Right atrium auricular region (tissue), 2 donors: ENCODE data around the gene GDPD5. TPM values are rescaled to one million over a fixed set of nuclear protein-coding genes. Genes with fewer than 3 reads are reported as not detected.

Experiments
- DNase-seq: peaks from one replicate; pipeline ENCODE4 v3.0.0-alpha.2; 2019; ENCODE audit warnings: low spot score
- H3K27ac ChIP-seq, 2 donors: fragments of 200-600 bp; sonication (generic); 1 replicate in 1 of 2; 2 replicates in 1 of 2; pipeline ENCODE4 v1.5.1; 2016 to 2019
- H3K27me3 ChIP-seq, 2 donors: fragments of 200-600 bp; sonication (generic); one replicate each; pipeline versions ENCODE4 v1.5.1 to v1.6.0; 2017 to 2019
- H3K36me3 ChIP-seq: fragments of 200-600 bp; sonication (generic); one replicate; pipeline ENCODE4 v1.5.1; 2016
- H3K4me1 ChIP-seq, 2 donors: fragments of 200-600 bp; sonication (generic); one replicate each; pipeline versions ENCODE4 v1.5.1 to v1.6.0; 2017 to 2019
- H3K4me3 ChIP-seq, 2 donors: fragments of 200-600 bp; sonication (generic); 1 replicate in 1 of 2; 2 replicates in 1 of 2; pipeline ENCODE4 v1.5.1; 2017 to 2019; ENCODE audit warnings: mild to moderate bottlenecking in 1 of 2, moderate library complexity in 1 of 2
- H3K9me3 ChIP-seq, 2 donors: fragments of 200-600 bp; sonication (generic); one replicate each; pipeline ENCODE4 v1.5.1; 2019
- total RNA-seq, 2 donors: library from RNA; depleted of rRNA; stranded (reverse); fragments of >200 nt; gene quantifications; one replicate each; pipeline ENCODE4 v1.1.0, GENCODE V29; 2016
- TF ChIP-seq, protein P1 (sequence below), 2 donors: fragments of 200-600 bp; sonication (generic); IDR thresholded peaks; one replicate each; pipeline ENCODE4 v1.5.1; 2019; ENCODE audit warnings: antibody characterized with exemption in 2 of 2

GDPD5 gene
- total RNA-seq, 2 donors from 2014 or later, result 3.5 to 6.1 TPM

DNA sequence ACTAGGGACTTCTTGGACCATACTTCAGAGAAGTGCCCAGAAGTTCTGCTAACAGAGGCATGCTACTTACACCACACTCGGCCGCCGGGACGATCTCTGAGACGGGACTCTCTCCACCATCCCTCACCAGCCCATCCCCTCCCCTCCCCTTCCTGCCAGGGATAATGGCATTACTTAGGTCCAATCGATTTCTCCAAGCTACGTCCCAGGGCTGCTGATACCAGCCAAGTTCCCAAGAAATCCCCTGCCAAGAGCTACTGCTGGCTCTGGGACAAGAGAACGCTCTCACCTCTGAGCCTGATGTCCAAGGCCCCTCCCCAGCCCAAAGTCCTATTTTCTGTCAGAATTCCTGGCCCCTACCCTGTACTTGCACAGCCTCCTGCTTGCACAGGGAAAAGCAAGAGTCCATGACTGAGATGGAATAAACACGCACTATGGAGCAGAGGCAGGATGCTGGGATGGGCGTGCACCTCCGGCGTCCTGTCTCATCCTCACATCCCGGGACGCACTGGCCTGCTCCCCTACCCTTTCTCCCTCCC, 42.7 kb downstream of the GDPD5 start:
- TF ChIP-seq, protein P1, sequence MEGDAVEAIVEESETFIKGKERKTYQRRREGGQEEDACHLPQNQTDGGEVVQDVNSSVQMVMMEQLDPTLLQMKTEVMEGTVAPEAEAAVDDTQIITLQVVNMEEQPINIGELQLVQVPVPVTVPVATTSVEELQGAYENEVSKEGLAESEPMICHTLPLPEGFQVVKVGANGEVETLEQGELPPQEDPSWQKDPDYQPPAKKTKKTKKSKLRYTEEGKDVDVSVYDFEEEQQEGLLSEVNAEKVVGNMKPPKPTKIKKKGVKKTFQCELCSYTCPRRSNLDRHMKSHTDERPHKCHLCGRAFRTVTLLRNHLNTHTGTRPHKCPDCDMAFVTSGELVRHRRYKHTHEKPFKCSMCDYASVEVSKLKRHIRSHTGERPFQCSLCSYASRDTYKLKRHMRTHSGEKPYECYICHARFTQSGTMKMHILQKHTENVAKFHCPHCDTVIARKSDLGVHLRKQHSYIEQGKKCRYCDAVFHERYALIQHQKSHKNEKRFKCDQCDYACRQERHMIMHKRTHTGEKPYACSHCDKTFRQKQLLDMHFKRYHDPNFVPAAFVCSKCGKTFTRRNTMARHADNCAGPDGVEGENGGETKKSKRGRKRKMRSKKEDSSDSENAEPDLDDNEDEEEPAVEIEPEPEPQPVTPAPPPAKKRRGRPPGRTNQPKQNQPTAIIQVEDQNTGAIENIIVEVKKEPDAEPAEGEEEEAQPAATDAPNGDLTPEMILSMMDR (IDR thresholded peaks at IDR 0.05), result no peak
- no peaks in the 10 kb centered on the region for H3K27me3 ChIP-seq
- H3K36me3 ChIP-seq, result no peaks in the 10 kb centered on the region
- no peak overlapping the region for H3K4me3 ChIP-seq
- DNase-seq, result no peak
- no peak overlapping the region for H3K27ac ChIP-seq
- no peaks in the 10 kb centered on the region for H3K9me3 ChIP-seq
- H3K4me1 ChIP-seq, result no peaks in the 10 kb centered on the region

DNA sequence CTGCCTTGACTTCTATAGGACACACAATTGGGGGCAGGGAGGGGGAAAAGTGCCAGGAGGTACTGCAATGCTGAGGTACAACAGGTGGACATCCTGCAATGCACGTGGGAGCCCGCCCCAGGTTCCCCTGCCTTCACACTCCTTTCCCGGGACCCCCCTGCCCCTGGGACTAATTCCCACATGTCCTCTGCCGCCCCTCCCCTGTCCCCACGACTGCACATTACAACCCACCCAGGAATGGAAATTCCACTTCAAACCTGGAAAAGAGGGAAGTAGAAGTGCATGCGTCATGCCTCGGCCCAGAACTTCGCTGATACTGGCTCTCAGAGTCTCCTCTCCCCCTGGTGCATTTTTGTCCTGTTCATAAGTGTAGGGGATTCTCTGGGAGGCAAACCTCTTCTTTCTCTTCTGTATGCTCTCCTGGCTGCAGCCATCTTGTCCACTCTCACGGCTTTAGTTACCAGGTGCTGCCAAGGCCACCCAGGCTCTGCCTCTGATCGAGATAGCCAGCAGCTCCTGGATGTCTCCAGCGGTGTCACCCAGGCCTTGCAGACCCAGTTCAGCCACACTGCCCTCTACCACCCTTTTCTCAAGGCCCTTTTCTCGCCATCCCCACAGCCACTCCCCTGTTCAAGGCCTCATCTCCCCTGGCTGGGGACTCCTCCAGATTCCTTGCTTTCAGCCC, 43.7 kb downstream of the GDPD5 start:
- no peak overlapping the region for H3K4me3 ChIP-seq
- H3K36me3 ChIP-seq, result no peaks in the 10 kb centered on the region
- H3K27ac ChIP-seq, result no peak overlapping the region
- TF ChIP-seq, protein P1 (IDR thresholded peaks at IDR 0.05), result no peak
- H3K4me1 ChIP-seq, result peaks cover 0 to 2% of the 10 kb centered on the region in 2 donors
- no peaks in the 10 kb centered on the region for H3K9me3 ChIP-seq
- no peak for DNase-seq
- H3K27me3 ChIP-seq, result no peaks in the 10 kb centered on the region

DNA sequence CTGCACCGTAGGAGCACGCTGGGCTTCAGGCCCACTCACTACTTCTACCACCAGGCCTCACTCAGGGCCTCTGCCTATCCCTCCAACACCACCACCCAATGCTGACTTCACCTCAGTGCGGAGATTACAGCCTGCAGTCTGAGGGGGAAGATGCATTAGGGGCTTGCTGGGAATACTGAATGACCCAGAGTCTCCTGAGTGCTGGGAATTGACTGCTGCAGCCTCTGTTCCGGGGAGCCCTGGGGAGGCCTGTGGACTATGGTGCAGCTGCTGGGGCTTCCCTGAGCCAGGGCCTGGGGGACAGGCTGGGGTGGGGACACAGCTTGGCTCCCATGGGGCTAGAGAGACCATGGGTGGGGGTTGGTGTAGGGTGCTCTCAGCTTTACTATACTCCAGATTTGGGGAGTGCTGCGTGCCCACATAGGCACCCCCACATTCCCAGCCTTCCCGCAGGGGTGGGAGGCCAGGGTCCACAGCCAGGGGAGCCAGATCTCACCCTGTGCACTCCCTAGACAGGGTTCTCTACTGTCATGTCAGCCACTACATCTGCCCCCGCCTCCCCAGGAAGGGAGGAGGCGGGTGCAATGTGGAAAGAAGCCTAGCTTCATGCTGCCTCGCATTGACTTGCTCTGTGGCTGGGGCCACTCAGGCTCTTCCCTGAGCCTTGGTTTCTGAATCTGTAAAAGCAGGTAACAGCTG, 44.4 kb downstream of the GDPD5 start:
- Histone ChIP-seq H3K27me3 (no peaks in the 10 kb centered on the region), H3K4me3 (no peak overlapping the region), H3K9me3 (no peaks in the 10 kb centered on the region), H3K27ac (no peak overlapping the region), H3K4me1 (peaks cover 0 to 8% of the 10 kb centered on the region in 2 donors), H3K36me3 (no peaks in the 10 kb centered on the region)
- DNase-seq, result no peak
- TF ChIP-seq, protein P1 (IDR thresholded peaks at IDR 0.05), result no peak

DNA sequence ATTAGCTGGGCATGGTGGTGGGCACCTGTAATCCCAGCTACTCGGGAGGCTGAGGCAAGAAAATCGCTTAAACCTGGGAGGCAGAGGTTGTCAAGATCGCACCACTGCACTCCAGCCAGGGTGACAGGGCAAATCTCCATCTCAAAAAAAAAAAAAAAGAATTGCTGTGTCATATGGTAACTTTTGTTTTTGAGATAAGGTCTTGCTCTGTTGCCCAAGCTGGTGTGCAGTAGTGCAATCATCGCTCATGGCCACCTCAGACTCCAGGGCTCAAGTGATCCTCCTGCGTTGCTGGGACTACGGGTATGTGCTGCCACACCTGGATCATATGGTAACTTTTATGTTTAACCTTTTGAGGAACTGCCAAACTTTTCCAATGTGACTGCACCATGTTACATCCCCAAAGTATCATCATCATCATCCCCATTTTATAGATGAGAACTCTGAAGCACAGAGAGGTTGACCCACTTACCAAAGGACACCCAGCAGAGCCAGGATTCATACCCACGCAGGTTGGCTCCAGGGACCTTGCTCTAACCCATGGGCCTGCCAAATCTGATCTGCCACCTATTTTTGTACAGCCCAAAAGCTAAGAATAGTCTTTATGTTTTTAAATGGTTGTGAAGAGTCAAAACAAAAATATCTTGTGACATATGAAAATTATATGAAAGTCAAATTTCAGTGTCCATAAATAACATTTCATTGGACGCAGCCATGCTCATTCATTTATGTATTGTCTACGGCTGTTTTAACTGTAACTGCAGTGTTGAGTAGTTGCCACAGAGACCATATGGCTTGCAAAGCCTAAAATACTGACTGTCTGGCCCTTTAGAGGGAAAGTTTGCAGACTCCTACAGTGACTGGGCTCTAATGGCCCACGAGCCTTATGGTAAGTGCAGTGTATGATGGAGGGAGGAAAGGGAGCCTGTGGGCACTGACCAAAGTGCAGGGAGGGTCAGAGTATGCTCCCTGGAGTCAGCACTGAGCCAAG, 45.3 kb downstream of the GDPD5 start:
- H3K4me1 ChIP-seq, result peaks cover 0 to 17% of the 10 kb centered on the region in 2 donors
- no peak overlapping the region for H3K27ac ChIP-seq
- TF ChIP-seq, protein P1 (IDR thresholded peaks at IDR 0.05), result no peak
- DNase-seq, result no peak
- H3K4me3 ChIP-seq, result no peak overlapping the region
- no peaks in the 10 kb centered on the region for H3K36me3 ChIP-seq
- no peaks in the 10 kb centered on the region for H3K27me3 ChIP-seq
- H3K9me3 ChIP-seq, result no peaks in the 10 kb centered on the region

DNA sequence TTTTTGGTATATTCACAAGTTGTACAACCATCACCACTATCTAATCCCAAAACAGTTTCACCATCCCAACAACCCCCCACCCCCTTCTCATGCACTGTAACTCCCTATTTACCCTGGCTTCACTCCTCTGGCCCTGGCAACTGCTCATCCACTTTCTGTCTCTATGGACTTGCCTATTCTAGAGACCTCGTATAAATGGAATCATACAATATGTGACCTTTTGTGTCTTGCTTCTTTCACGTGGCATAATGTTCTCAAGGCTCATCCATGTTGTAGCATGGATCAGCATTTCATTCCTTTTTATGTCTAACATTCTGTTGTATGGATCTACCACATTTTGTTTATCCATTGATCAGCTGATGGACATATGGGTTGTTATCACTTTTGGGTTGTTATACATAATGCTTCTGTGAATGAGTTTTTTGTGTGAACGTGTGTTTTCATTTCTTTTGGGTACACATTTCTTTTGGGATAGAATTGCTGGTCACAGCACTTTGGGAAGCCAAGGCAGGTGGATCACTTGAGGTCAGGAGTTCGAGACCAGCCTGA, 46.1 kb downstream of the GDPD5 start:
- no peak for DNase-seq
- H3K36me3 ChIP-seq, result no peaks in the 10 kb centered on the region
- H3K27ac ChIP-seq, result no peak overlapping the region
- H3K9me3 ChIP-seq, result no peaks in the 10 kb centered on the region
- H3K4me1 ChIP-seq, result peaks cover 0 to 24% of the 10 kb centered on the region in 2 donors
- no peaks in the 10 kb centered on the region for H3K27me3 ChIP-seq
- no peak overlapping the region for H3K4me3 ChIP-seq
- TF ChIP-seq, protein P1 (IDR thresholded peaks at IDR 0.05), result no peak
